ENCODE data around the gene DPAGT1.

The DPAGT1 gene

DNA sequence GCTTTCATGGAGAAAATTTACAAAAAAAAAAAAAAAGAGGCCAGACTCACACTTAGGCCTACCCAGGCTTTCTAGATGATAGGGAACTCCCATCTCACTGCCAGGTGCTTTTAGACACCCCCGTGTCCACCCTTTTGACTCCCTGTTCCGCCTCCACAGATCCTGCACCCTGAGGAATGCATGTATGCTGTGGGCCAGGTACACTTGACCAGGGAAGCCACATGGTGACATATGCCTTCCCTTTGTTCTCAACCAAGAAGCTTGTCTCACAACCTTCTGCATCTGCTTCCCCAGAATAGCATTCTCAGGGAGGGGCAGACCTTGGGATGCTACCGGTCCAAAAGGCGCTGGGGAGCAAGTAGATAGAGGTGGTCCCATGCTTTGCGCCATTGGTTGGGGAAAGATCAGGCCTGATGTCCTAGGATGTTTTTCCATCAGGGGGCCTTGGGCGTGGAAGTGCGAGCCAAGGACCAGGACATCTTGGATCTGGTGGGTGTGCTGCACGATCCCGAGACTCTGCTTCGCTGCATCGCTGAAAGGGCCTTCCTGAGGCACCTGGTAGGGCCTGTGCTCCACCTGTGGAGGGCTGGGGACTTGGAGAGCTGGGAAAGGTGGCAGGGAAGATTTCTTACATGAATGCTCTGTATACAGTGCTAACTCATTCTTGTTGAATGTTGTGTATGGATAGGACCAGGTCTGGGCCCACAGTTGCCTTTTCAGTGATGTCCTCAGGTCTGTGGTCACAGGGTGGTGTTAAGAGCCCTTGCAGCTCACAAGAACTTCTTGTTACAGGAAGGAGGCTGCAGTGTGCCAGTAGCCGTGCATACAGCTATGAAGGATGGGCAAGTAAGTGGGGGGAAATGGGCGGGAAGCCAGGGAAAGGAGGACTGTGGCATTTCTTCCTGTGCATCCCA lies 9.4 kb downstream of the DPAGT1 start:
- ChIA-PET CTCF (interaction anchor here (0.7 kb wide), 1 partner anchor 161 kb away, joined by 3 read pairs; no protein-coding TSS in a partner anchor), POLR2A (interaction anchor here (1.0 to 4.1 kb wide), 5 partner anchors 7 to 25 kb away, joined by 3 to 47 read pairs (median 6); partner anchors contain the start of genes C2CD2L, DPAGT1, HMBS and VPS11)
- TF ChIP-seq SP1 (IDR thresholded peaks at IDR 0.05) (no peak), FOXK2 (IDR thresholded peaks at IDR 0.05) (no peak), BHLHE40 (IDR thresholded peaks at IDR 0.05; ENCODE audit: borderline replicate concordance) (no peak), TARDBP (IDR thresholded peaks at IDR 0.05) (no peak), NFRKB (IDR thresholded peaks at IDR 0.05) (no peak), ZNF384 (IDR thresholded peaks at IDR 0.05) (no peak), SUZ12 (IDR thresholded peaks at IDR 0.05) (no peak), ARNT (IDR thresholded peaks at IDR 0.05) (no peak), ELF4 (IDR thresholded peaks at IDR 0.05) (no peak), LEF1 (IDR thresholded peaks at IDR 0.05; ENCODE audit: borderline replicate concordance) (no peak), FOXM1 (IDR thresholded peaks at IDR 0.05; ENCODE audit: borderline replicate concordance) (no peak), HDGF (IDR thresholded peaks at IDR 0.05; ENCODE audit: borderline replicate concordance) (no peak)
- TF ChIP-seq, protein P1, sequence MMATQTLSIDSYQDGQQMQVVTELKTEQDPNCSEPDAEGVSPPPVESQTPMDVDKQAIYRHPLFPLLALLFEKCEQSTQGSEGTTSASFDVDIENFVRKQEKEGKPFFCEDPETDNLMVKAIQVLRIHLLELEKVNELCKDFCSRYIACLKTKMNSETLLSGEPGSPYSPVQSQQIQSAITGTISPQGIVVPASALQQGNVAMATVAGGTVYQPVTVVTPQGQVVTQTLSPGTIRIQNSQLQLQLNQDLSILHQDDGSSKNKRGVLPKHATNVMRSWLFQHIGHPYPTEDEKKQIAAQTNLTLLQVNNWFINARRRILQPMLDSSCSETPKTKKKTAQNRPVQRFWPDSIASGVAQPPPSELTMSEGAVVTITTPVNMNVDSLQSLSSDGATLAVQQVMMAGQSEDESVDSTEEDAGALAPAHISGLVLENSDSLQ (IDR thresholded peaks at IDR 0.05) = no peak
- DNase-seq (ENCODE audit: extremely low spot score) = no peak

DNA sequence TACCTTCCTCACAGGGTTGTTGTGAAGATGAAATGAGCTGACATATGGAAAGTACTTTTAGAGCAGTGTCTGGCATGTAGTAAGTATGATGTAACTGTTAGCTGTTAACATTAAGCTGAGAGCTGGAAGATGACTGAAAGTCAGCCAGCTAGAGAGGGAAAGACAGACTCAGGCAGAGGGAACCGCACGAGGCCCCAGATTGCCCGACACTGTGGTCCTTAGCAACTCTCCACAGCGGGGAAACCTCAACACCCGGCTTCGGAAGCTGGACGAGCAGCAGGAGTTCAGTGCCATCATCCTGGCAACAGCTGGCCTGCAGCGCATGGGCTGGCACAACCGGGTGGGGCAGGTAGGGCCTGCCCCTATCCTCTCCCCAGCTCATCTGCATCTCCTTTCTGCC lies 10.5 kb downstream of the DPAGT1 start:
- POLR2A ChIA-PET = interaction anchor here (1.2 to 1.4 kb wide), 2 partner anchors 16 to 24 kb away, joined by 4 read pairs; partner anchors contain the start of genes C2CD2L and VPS11
- no peak for TF ChIP-seq ARNT (IDR thresholded peaks at IDR 0.05)
- no peak for TF ChIP-seq ZNF384 (IDR thresholded peaks at IDR 0.05)
- no peak for TF ChIP-seq LEF1 (IDR thresholded peaks at IDR 0.05; ENCODE audit: borderline replicate concordance)
- TF ChIP-seq FOXA1 (IDR thresholded peaks at IDR 0.05) = no peak
- TF ChIP-seq CTBP1 (IDR thresholded peaks at IDR 0.05; ENCODE audit: borderline replicate concordance) = no peak
- TF ChIP-seq ELF4 (IDR thresholded peaks at IDR 0.05) = no peak
- no peak for TF ChIP-seq FOXM1 (IDR thresholded peaks at IDR 0.05; ENCODE audit: borderline replicate concordance)
- TF ChIP-seq, protein P1 (IDR thresholded peaks at IDR 0.05) = no peak
- no peak for TF ChIP-seq FOXK2 (IDR thresholded peaks at IDR 0.05)
- no peak for TF ChIP-seq BHLHE40 (IDR thresholded peaks at IDR 0.05; ENCODE audit: borderline replicate concordance)
- TF ChIP-seq SUZ12 (IDR thresholded peaks at IDR 0.05) = no peak
- no peak for TF ChIP-seq TARDBP (IDR thresholded peaks at IDR 0.05)
- no peak for TF ChIP-seq HDGF (IDR thresholded peaks at IDR 0.05; ENCODE audit: borderline replicate concordance)
- no peak for TF ChIP-seq L3MBTL2 (conservative IDR thresholded peaks at IDR 0.05)
- TF ChIP-seq NFRKB (IDR thresholded peaks at IDR 0.05) = no peak
- TF ChIP-seq SP1 (IDR thresholded peaks at IDR 0.05) = no peak
- DNase-seq (ENCODE audit: extremely low spot score) = no peak
- CTCF ChIA-PET = interaction anchor here (0.6 to 0.7 kb wide), 2 partner anchors 160 to 247 kb away, joined by 3 read pairs; no protein-coding TSS in a partner anchor

DNA sequence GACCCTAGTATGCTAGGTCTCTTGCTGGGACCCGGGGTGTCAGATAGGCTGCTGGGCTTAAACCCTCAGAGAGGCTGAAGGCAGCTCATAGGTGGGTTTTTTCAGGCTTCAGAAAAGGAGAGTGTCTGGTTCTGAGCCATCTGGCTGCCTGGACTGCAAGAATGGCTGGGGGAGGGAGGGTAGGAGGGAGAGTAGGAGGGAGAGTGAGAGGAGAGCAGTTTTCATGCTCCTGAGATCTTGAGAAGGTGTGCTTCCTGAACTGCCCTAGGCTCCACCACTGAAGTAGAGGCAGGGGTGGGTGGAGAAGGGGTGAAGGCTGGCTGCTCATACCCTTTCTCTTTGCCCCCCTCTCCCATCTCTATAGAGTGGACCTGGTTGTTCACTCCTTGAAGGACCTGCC lies 12.3 kb downstream of the DPAGT1 start:
- no peak for DNase-seq (ENCODE audit: extremely low spot score)
- ChIA-PET POLR2A (interaction anchor here (1.1 kb wide), 1 partner anchor 32 kb away, joined by 4 read pairs; the partner anchor contains the start of gene HINFP), CTCF (no interaction called here)
- TF ChIP-seq L3MBTL2 (conservative IDR thresholded peaks at IDR 0.05) = no peak
- TF ChIP-seq FOXK2 (IDR thresholded peaks at IDR 0.05) = no peak
- TF ChIP-seq SP1 (IDR thresholded peaks at IDR 0.05) = no peak
- no peak for TF ChIP-seq ELF4 (IDR thresholded peaks at IDR 0.05)
- TF ChIP-seq, protein P1 (IDR thresholded peaks at IDR 0.05) = no peak

DNA sequence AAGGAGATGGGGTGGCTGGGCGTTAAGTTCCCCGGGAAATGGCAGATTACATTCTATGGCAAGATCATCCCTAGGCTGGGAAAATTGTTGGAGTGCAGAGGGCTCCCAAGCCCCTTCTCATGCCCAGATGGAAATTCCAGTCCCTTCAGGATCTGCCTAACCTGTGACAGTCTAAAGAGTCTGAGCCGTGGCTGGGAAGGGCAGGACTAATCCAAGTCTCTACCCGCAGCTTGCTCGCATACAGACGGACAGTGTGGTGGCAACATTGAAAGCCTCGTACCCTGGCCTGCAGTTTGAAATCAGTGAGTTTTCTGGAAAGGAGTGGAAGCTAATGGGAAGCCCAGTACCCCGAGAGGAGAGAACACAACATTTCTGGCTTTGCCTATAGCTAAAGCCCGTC lies 13.2 kb downstream of the DPAGT1 start:
- ChIA-PET POLR2A (interaction anchor here (1.1 kb wide), 1 partner anchor 33 kb away, joined by 4 read pairs; the partner anchor contains the start of gene HINFP), CTCF (no interaction called here)
- no peak for DNase-seq (ENCODE audit: extremely low spot score)
- TF ChIP-seq CTBP1 (IDR thresholded peaks at IDR 0.05; ENCODE audit: borderline replicate concordance) (no peak), FOXA1 (IDR thresholded peaks at IDR 0.05) (no peak), FOXK2 (IDR thresholded peaks at IDR 0.05) (no peak), ELF4 (IDR thresholded peaks at IDR 0.05) (no peak), HDGF (IDR thresholded peaks at IDR 0.05; ENCODE audit: borderline replicate concordance) (no peak), SUZ12 (IDR thresholded peaks at IDR 0.05) (no peak), ZNF384 (IDR thresholded peaks at IDR 0.05) (no peak), NFRKB (IDR thresholded peaks at IDR 0.05) (no peak)
- TF ChIP-seq, protein P1 (IDR thresholded peaks at IDR 0.05) = no peak

DNA sequence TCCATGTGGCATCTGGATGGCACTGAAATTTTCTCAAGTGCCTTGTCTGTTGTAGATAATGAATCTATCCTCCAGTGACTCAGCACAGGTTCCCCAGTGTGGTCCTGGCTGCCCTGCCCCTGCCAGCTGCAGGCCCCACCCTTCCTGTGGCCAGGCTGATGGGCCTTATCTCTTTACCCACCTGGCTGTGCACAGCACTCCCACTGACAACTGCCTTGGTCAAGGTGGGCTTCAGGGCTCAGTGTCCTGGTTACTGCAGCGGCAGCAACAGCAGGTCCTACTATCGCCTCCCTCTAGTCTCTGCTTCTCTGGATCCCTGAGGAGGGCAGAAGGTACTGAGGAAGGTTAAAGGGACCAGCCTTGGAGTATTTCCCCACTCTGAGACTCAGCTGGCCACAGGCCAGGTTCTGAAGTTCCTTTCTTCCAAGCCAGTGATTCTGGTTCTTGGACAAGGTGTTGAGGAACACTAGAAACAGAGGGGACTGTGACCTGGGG lies 13.9 kb downstream of the DPAGT1 start:
- POLR2A ChIA-PET = no interaction called here
- DNase-seq (ENCODE audit: extremely low spot score) = no peak
- TF ChIP-seq ARNT (IDR thresholded peaks at IDR 0.05) = no peak
- TF ChIP-seq ELF4 (IDR thresholded peaks at IDR 0.05) = no peak
- no peak for TF ChIP-seq FOXA1 (IDR thresholded peaks at IDR 0.05)
- TF ChIP-seq L3MBTL2 (conservative IDR thresholded peaks at IDR 0.05) = no peak
- no peak for TF ChIP-seq FOXM1 (IDR thresholded peaks at IDR 0.05; ENCODE audit: borderline replicate concordance)
- TF ChIP-seq CTBP1 (IDR thresholded peaks at IDR 0.05; ENCODE audit: borderline replicate concordance) = no peak
- no peak for TF ChIP-seq NFRKB (IDR thresholded peaks at IDR 0.05)
- no peak for TF ChIP-seq SP1 (IDR thresholded peaks at IDR 0.05)
- no peak for TF ChIP-seq LEF1 (IDR thresholded peaks at IDR 0.05; ENCODE audit: borderline replicate concordance)
- TF ChIP-seq FOXK2 (IDR thresholded peaks at IDR 0.05) = no peak
- TF ChIP-seq SUZ12 (IDR thresholded peaks at IDR 0.05) = no peak
- TF ChIP-seq, protein P1 (IDR thresholded peaks at IDR 0.05) = no peak
- TF ChIP-seq HDGF (IDR thresholded peaks at IDR 0.05; ENCODE audit: borderline replicate concordance) = no peak
- TF ChIP-seq BHLHE40 (IDR thresholded peaks at IDR 0.05; ENCODE audit: borderline replicate concordance) = no peak
- TF ChIP-seq TARDBP (IDR thresholded peaks at IDR 0.05) = no peak
- TF ChIP-seq ZNF384 (IDR thresholded peaks at IDR 0.05) = no peak
- CTCF ChIA-PET = no interaction called here
